Left colon (tissue), 2 donors: ENCODE data around the gene CHAMP1. TPM values are rescaled to one million over a fixed set of nuclear protein-coding genes. Genes with fewer than 3 reads are reported as not detected.

Experiments
- ATAC-seq: fragments of 200-7000 bp; cut with Tn5 transposase; one replicate; pipeline ENCODE4 v1.9.1; 2020; ENCODE audit warnings: mild to moderate bottlenecking, moderate library complexity
- DNase-seq, 2 donors: peaks; one replicate each; pipeline ENCODE4 v3.0.0-alpha.2; 2020
- intact Hi-C, 2 donors: fragments of 100-400 bp; cut with DNase I in 1 of 2; cut with micrococcal nuclease in 1 of 2; formaldehyde crosslinking; loops; one replicate each; pipeline versions ENCODE4 v1.11.2 to v1.14.0; 2022; cut with DNase I, micrococcal nuclease
- total RNA-seq, 2 donors: library from RNA; stranded (reverse); fragmentation: NEBNext Ultra II Directional; extraction: Animal tissue kit (Norgen Biotek cat#: 25700); gene quantifications; one replicate each; pipeline ENCODE4 v1.2.1, GENCODE V29; 2021
- donor health status: DM: no; HTN: no; CAD: no.
- donor health status: DM: yes; HTN: yes; CAD: no.

Gene CHAMP1
- total RNA-seq, 2 donors from 2014 or later, result 14.5 to 16.6 TPM

- ATAC-seq (no peak), DNase-seq (no peak)
- intact Hi-C loops, result no loop called here
These were observed 17.4 kb upstream of the CHAMP1 start for GRCh38 chr13:114296902-114297301.

GRCh38 chr13:114298866-114299265, 15.4 kb upstream of the CHAMP1 start:
- DNase-seq, result no peak
- ATAC-seq, result no peak
- intact Hi-C loops, result no loop called here

GRCh38 chr13:114299604-114300305, 14.5 kb upstream of the CHAMP1 start:
- DNase-seq (no peak), ATAC-seq (no peak)
- intact Hi-C loops, result no loop called here

GRCh38 chr13:114303700-114304327, 10.5 kb upstream of the CHAMP1 start:
- ATAC-seq, result no peak
- intact Hi-C loops, result no loop called here
- DNase-seq, result no peak

GRCh38 chr13:114304346-114305034, 9.8 kb upstream of the CHAMP1 start:
- DNase-seq, result no peak
- no peak for ATAC-seq
- intact Hi-C loops, result no loop called here

GRCh38 chr13:114309086-114309485, 5.2 kb upstream of the CHAMP1 start:
- intact Hi-C loops, result no loop called here
- DNase-seq (no peak), ATAC-seq (no peak)

GRCh38 chr13:114309806-114310410, 4.4 kb upstream of the CHAMP1 start:
- DNase-seq, result no peak
- intact Hi-C loops, result no loop called here
- ATAC-seq, result no peak

- intact Hi-C loops, result no loop called here
- ATAC-seq (no peak), DNase-seq (no peak)
These were observed 3.3 kb upstream of the CHAMP1 start for GRCh38 chr13:114310956-114311355.

- DNase-seq, result no peak
- intact Hi-C loops, result no loop called here
- ATAC-seq, result no peak
These were observed 2.9 kb upstream of the CHAMP1 start for GRCh38 chr13:114311387-114311786.

- intact Hi-C loops, result no loop called here
- no peak for DNase-seq
- ATAC-seq, result no peak
These were observed 2.4 kb upstream of the CHAMP1 start for GRCh38 chr13:114311908-114312307.

- intact Hi-C loops, result no loop called here
- ATAC-seq (no peak), DNase-seq (peak in 1 of 2 donors; percentile 23)
These were observed 1.0 kb upstream of the CHAMP1 start for GRCh38 chr13:114313061-114313860.

GRCh38 chr13:114315074-114315785, 927 bp downstream of the CHAMP1 start:
- intact Hi-C loops, result no loop called here
- ATAC-seq (no peak), DNase-seq (no peak)

GRCh38 chr13:114318624-114319023, 4.3 kb downstream of the CHAMP1 start:
- DNase-seq (no peak), ATAC-seq (no peak)
- intact Hi-C loops, result no loop called here

GRCh38 chr13:114319441-114319913, 5.2 kb downstream of the CHAMP1 start:
- no peak for ATAC-seq
- DNase-seq, result no peak
- intact Hi-C loops, result no loop called here

- no peak for ATAC-seq
- intact Hi-C loops, result no loop called here
- no peak for DNase-seq
These were observed 5.8 kb downstream of the CHAMP1 start for GRCh38 chr13:114320065-114320464.

GRCh38 chr13:114321256-114321655, 7.0 kb downstream of the CHAMP1 start:
- ATAC-seq, result no peak
- DNase-seq, result no peak
- intact Hi-C loops, result no loop called here

- ATAC-seq (no peak), DNase-seq (no peak)
- intact Hi-C loops, result no loop called here
These were observed 9.0 kb downstream of the CHAMP1 start for GRCh38 chr13:114323349-114323748.

GRCh38 chr13:114324334-114324733, 10.0 kb downstream of the CHAMP1 start:
- ATAC-seq (no peak), DNase-seq (no peak)
- intact Hi-C loops, result no loop called here
